HG02763 (cell line): ENCODE data around the gene TTL.
A peak's percentile ranks its signal among the peaks of the same experiment; 100 is the strongest.
"Not testable (repeated sequence)": the region's sequence is repeated elsewhere in the genome, so short reads cannot be mapped to it uniquely, and the experiment has no call there.

Experiments
- ATAC-seq: cut with Tn5 transposase; IDR thresholded peaks from one replicate; pipeline ENCODE4 v1.9.1; 2021; ENCODE audit warnings: mild to moderate bottlenecking, moderate library complexity; ENCODE audit not compliant: unreplicated experiment

TTL gene

DNA sequence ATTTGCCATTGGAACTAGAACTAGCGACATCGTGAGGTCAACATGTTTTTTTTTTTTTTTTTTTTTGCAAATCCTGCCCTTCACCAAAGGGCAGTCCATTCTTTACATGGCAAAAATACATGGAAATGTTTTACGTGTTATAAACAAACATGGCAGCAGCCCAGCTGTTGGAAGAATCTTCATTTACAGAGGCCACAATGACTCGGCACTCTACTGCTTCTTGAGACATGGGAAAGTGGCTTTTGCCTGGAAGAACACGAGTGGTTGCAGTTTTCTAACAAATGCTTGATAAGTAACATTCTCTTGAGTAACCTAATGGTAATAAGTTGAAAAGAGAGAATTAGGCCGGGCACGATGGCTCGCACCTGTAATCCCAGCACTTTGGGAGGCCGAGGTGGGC, 37.5 kb downstream of the TTL start:
- no peak for ATAC-seq

DNA sequence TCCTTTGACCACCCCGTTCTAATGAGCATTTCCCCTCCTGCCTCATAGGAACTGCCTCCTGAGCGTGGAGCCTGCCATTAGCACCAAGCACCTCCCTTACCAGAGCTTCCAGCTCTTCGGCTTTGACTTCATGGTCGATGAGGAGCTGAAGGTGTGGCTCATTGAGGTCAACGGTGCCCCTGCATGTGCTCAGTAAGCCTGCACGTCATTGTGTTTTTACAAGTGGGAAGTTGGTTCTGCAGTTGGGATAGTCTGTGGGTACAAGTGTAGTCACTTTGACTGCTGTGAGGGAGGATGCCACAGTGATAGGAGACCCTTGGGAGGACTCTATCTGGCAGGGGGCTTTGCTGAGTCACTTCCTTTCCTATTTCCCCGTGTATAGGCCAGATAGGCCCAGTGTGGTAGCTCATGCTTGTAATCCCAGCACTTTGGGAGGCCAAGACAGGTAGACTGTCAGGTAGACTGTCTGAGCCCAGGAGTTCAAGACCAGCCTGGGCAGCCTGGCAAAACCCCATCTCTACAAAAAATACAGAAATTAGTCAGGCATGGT, 38.4 kb downstream of the TTL start:
- ATAC-seq: no peak

DNA sequence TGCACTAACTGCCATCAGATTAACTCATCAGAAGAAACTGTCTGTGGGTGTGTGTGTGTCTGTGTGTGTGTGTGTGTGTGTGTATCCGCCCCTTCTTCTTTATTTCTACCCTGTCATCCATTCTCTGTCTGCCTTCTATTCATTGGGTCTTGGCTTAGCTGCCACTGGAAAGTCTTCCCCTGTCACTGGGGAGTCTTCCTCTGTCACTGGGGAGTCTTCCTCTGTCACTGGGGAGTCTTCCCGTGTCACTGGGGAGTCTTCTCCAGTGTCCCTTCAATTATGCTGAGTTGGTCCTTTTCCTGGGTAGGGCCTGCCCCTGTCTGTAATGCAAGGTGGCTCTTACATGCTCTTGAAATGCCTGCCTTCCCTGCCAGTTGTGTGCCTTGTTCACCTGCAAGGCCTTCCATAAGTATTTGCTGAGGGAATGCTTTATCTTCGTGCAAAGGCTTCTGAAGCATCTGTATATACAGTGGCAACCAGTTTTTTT, 41.4 kb downstream of the TTL start:
- ATAC-seq: no peak

DNA sequence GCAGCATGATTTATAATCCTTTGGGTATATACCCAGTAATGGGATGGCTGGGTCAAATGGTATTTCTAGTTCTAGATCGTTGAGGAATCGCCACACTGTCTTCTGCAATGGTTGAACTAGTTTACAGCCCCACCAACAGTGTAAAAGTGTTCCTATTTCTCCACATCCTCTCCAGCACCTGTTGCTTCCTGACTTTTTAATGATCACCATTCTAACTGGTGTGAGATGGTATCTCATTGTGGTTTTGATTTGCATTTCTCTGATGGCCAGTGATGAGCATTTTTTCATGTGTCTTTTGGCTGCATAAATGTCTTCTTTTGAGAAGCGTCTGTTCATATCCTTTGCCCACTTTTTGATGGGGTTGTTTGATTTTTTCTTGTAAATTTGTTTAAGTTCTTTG, 42.3 kb downstream of the TTL start:
- ATAC-seq: not testable (repeated sequence)

DNA sequence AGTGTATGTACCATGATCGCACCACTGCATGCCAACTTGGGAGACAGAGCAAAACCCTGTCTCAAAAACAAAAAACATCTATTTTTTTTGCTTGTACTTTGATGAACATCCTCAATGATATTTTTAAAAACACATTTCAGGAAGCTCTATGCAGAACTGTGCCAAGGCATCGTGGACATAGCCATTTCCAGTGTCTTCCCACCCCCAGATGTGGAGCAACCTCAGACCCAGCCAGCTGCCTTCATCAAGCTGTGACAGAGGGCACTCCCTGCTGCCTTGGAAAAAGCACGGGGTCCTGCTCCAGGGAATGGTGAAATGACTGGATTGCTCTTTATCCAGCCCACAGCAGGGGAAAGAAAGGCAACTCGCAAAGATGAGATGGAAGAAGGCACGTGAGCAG, 46.6 kb downstream of the TTL start:
- ATAC-seq: no peak

DNA sequence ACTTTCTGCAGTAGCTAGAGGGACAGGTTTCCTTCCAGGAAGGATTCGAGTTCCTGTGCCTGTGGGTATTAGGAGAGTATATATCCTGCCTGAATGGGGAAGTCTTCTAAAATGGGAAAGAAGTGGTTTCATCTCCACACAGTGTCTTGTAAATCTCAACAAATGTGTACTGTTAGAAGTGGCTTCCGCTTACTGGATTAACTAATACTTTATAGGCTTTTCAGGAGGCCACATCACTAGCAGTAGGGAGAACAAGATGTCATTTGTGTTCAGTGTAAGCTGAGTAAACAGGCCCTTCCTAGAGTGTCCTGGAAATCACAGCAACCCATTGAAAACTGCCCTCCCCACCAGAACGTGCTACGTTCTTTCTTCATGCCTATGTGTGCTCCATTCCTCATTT, 47.8 kb downstream of the TTL start:
- no peak for ATAC-seq

DNA sequence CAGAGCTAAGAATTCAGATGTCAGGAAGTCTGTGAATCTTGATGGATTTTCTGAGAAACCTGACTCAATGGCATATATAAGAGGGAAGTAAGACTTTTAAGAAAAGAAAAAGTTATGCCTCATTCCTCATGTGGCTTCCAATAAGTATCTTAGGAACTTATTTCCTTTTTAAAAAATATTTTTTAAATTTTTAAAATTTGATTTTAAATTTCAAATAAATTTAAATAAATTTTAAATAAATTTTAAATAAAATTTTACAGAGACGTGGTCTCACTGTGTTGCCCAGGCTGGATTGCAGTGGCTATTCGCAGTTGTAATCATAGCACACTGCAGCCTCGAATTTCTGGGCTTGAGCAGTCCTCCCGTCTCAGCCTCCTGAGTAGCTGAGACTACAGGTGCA, 48.8 kb downstream of the TTL start:
- no peak for ATAC-seq

DNA sequence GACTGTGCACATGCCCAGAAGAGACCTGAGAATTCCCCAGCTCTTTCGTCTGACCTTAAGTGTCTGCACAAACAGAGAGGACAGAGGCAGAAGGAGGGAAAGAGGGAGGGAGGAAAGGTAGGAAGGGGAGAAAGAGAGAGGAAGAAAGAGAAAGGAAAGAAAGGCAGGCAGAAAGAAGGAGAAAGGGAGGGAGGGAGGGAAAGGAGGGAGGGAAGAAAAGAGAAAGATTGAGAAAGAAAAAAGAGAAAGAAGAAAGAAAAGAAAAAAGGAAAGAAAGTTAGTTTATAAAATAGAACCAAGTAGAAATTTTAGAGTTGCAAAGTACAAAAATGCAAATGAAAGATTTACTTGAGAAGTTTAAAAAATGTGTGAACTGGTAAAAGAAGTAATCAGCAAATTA, 52.9 kb downstream of the TTL start:
- ATAC-seq: no peak

DNA sequence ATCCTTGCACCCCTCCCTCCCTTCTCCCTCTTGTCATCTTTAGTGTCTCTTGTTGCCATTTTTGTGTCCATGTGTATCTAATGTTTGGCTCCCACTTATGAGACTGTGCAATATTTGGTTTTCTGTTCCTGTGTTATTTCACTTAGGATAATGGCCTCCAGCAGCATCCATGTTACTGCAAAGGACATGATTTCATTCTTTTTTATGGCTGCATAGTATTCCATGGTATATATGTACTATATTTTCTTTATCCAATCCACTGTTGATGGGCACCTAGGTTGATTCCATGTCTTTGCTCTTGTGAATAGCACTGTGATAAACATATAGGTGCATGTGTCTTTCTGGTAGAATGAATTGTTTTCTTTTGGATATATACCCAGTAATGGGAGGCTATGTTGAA, 54.7 kb downstream of the TTL start:
- not testable (repeated sequence) for ATAC-seq

DNA sequence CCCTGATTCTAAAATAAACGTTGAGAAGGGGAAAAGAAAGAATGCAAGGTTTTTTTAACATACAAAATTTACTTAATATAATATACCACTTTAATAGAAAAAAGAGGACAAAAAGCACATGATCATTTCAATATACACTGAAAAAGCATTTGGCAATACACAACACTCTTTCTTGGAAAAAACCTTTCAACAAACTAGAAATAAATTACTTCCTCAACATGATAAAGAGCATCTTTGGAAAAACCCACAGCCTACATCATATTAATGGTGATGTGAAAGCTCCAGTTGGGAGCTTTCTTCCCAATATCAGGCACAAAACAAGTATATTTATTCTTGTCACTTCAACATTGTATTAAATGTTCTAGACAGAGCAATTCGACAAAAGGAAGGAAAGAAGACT, 57.4 kb downstream of the TTL start:
- no peak for ATAC-seq

DNA sequence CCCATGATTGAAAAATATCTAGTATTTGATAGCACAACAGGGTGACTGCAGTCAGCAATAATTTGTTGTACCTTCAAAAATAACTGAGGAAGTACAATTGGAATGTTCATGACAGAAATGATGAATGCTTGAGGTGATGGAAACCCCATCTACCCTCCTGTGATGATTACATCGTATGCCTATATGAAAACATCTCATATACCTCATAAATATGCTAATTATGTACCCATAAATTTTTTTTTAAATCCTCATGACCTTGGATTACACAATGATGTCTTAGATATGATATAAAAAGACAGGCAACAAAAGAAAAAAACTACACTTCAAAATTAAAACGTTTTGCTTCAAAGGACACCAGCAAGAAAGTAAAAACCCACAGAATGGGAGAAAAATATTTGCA, 59.0 kb downstream of the TTL start:
- no peak for ATAC-seq

DNA sequence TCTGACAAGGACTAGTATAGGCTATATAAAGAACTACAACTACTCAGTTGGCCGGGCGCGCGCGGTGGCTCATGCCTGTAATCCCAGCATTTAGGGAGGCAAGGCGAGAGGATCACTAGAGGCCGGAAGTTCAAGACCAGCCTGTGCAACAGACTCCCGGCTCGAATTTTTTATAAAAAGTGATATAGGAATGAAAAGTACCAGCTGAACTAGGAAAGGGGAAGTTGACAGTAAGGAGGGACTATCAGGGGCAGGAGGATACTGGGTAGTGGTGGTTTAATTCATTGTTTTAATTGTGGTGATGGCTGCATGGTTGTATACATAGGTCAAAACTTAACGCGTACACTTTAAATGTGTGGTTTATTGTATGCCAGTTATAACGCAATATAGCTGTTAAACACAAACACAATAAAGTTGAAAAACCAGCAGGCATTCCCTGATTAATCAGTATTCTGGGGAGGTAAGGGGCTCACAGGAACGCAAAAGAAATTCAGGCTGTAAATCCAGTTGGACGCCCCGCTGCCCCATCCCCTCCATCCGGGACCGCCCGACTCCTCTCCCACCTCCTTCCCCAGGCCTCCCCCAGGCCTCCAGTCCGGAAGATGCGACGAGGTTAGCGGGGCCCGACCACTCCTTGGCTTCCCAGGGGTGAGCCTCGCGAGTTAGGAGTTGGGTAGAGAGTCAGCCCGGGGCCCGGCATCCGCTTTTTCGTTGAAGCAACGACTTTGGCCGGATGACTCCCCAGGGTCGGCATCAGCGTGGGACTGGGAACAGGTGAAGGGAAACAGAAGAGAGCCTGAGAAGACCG, 59.6 kb downstream of the TTL start:
- peak; percentile 56 for ATAC-seq

DNA sequence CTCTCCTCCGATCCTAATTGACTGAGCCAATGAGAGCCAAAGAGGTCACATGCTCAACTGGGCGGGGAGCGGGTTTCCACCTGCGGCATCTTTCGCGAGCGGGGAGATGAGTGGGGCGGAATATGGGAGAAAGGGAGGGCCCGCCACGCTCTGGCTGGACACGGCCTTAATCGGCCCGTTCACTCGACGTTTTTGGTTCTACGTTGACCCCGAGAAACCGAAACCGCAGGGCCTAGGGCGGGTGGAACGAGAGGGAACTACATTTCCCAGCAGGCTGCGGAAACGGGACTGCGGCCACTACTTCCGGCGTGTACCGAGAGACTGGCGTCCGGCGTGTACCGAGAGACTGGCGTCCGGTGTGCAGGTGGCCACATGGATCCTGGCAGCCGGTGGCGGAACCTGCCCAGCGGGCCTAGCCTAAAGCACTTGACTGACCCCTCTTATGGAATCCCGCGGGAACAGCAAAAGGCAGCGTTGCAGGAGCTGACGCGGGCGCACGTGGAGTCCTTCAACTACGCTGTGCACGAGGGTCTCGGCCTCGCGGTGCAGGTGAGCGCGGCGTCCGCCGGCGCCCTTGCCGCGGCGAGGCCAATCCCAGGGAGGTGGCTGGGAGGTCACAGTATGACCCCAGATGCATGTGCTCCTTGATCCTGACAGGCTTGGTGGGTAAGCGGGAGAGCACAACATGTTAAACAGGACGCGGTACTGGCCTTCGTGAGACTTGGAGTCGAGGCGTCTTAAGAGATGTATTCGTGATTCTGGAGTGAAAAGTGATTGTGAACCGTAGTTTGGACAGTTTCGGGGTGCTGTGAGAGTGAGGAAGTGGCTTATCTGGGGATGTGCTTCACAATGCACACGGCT, 60.4 kb downstream of the TTL start, which contains the start of gene POLR1B:
TSS of gene POLR1B (plus strand) at position 343 of the 861 bp plus-strand sequence. CDS start at position 373, 30 bp downstream.
- peak; percentile 78 for ATAC-seq

DNA sequence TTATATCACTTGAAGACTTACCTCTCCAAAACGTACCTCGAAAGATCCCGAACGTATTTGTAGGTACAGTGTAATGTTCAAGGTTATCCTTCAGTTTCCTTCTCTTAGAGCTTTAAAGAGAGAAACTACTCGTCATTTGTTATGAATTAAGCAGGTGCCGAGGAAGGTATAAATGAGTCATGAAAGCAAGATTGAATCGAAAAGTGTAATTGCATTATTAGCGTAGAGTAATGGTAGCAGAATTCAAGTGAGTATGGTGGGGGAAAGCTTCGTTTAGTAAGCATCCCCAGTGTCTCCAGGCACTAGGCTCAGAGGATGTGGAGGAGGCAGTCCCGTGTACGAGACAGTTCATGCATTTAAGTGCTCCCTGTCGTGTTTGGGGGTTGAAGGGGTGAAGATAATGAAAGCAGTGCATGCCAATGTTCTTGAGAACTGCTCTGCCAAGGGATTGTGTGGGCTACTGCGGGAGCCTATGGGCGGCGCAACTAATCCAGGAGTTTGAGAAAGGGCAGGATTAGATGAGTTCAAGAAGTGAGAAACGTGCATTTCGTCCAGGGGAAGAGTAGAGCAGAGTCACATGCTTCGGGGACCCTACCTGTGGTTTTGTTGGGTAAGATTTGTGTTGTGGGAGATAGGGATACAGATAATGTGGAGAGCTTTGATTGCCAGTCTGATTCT, 61.2 kb downstream of the TTL start:
- ATAC-seq: no peak

DNA sequence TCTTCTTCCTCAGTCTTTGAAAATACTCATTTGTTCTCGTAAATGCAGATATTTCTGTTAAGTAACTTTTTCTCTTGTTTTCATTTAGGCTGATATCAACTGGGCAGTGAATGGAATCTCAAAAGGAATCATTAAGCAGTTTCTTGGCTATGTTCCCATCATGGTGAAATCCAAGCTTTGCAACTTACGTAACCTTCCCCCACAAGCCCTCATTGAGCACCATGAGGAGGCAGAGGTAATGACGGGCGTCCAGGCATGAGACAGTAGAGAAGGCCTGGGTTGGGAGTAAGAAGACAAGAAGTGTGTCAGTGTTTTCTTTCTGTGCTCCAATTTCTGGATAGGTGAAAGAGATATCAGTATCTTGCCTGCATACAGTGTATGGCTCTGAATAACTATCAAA, 65.4 kb downstream of the TTL start:
- no peak for ATAC-seq

DNA sequence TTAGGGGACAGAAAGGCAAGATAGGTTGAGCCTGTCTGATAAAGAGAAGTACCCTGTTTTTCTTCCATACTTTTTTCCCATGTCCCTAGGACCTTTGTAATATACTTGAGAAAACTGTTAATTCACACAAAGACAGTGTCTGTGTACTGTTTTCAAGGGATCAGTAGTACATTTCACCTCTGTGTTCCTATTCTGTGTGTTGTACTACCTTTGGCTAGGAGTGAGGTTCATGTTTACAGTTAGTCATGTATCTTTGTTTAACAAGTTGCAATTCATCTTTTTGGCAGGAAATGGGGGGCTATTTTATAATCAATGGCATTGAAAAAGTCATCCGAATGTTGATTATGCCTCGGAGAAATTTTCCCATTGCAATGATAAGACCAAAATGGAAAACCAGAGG, 67.0 kb downstream of the TTL start:
- no peak for ATAC-seq

DNA sequence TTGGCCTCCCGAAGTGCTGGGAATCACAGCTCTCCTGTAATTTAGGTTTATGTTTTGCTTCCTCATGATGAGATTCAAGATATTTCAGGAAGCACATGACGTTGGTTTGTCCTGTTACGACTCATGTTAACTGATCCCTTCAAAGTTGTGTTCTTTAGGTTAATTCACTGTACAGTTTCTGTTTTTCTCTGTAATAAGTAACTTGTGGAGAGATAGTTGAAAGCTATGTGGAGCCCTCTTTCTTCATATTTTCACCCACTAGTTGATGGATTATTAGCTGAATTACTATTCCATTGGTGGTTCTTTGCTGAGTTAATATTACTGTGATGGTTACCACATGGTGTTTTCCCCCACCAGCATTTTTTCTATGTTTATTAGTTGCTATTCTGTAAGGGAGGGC, 84.1 kb downstream of the TTL start:
- ATAC-seq: peak; percentile 52

DNA sequence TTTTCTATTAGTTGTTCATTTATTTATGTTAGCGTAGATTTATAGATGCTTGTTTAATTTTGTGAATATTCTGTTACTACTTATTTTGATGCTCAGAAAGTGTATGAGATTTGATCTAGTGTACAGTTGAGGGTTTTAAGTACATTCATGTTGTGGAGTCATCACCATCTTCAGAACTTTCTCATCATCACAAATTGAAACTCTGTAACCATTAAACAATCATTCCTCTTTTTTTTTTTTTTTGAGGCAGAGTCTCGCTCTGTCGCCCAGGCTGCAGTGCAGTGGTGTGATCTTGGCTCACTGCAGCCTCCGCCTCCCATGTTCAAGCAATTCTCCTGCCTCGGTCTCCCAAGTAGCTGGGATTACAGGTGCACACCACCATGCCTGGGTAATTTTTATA, 84.6 kb downstream of the TTL start:
- peak; percentile 13 for ATAC-seq

DNA sequence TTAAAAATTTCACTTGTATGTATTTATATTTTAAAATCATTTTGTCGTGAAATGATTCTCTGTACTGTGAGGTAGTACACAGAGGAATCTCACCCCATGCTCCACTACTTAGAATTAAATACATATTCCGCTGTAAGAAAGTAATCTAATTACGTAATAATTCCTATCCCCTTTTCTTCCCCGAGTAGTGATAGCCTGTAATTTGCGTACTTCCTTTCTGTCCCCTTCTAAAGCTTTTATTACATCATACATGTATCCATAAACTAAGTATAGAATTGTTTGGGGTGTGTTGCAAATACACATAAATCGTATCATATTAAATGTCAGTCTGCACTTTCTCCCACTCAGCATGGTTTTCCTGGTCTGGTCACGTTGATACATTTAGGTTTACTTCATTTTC, 90.0 kb downstream of the TTL start:
- no peak for ATAC-seq

DNA sequence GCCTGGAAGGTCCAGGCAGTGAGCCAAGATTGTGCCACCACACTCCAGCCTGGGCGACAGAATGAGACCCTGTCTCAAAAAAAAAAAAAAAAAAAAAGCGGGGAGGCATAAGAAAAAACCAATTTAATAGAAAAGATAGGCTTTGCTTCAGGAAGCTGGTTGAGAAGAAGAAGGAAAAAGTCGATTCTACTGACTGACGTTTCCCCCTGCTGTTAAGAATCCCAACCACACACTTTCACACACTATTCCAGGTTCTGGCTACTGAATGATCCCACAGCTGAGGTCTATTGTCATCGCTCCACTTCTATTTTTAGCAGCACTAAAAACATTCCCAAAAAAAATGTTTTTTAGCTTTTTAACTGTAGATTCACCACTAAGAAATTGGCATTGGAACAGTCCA, 95.8 kb downstream of the TTL start:
- ATAC-seq: no peak

DNA sequence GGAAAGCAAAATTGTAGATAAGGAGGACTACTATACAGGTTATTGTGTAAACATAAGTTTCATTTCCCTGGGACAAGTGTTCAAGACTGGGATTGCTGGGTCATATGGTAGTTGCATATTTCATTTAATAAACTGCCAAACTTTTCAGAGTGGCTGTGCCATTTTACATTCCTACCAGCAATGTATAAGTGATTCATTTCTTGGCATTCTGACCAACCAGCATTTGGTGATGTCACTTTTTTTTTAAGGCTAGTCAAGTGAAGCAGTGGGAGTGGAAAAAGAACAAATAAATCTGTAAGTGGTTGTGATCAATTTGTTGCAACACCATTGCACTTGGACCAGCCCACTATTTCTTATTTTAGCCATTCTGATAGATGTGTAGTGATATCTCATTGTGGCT, 97.3 kb downstream of the TTL start:
- no peak for ATAC-seq
